GM23338 (cell line): Measurements from ENCODE around the gene PIGK.

ENCODE experiments used
- CREB1 ChIP-seq: fragments of 250-450 bp; sonication (Bioruptor Pico); IDR thresholded peaks from 2 replicates; pipeline ENCODE4 v1.5.0; 2020; ENCODE audit warnings: low read depth, mild to moderate bottlenecking, moderate library complexity
- EZH2 ChIP-seq: fragments of 200-600 bp; sonication (generic); IDR thresholded peaks from one replicate; pipeline ENCODE4 v1.8.0; 2017; ENCODE audit warnings: antibody characterized with exemption, mild to moderate bottlenecking, low read depth; ENCODE audit not compliant: unreplicated experiment
- EZH2phosphoT487 ChIP-seq: fragments of 200-600 bp; sonication (generic); IDR thresholded peaks from one replicate; pipeline ENCODE4 v1.8.1; 2018; ENCODE audit warnings: antibody characterized with exemption; ENCODE audit not compliant: unreplicated experiment
- JUNB ChIP-seq: IDR thresholded peaks from one replicate; pipeline ENCODE4 v1.6.1; 2016; ENCODE audit warnings: antibody characterized with exemption; ENCODE audit not compliant: unreplicated experiment
- POLR2AphosphoS5 ChIP-seq: IDR thresholded peaks from 2 replicates; pipeline ENCODE4 v1.6.1; 2016; ENCODE audit warnings: antibody characterized with exemption, low read depth
- ZNF114 ChIP-seq: fragments of 250-450 bp; sonication (Bioruptor Pico); IDR thresholded peaks from 2 replicates; pipeline ENCODE4 v1.5.0; 2020; ENCODE audit warnings: mild to moderate bottlenecking, moderate library complexity
- TF ChIP-seq, protein P1 (sequence below), 2 experiments: fragments of 200-600 bp in 1 of 2; sonication (generic) in 1 of 2; conservative IDR thresholded peaks; 2 replicates each; pipeline versions ENCODE4 v1.5.1 to v1.6.1; 2016 to 2017; ENCODE audit warnings: antibody characterized with exemption in 2 of 2, low read depth in 2 of 2, mild to moderate bottlenecking in 2 of 2, moderate library complexity in 1 of 2
- TF ChIP-seq, protein P2 (sequence below): IDR thresholded peaks from one replicate; pipeline ENCODE4 v1.6.1; 2018; ENCODE audit warnings: antibody characterized with exemption; ENCODE audit not compliant: unreplicated experiment
- TF ChIP-seq, protein P3 (sequence below): fragments of 250-450 bp; sonication (Bioruptor Pico); IDR thresholded peaks from 2 replicates; pipeline ENCODE4 v1.5.0; 2020; ENCODE audit warnings: mild to moderate bottlenecking, moderate library complexity

DNA sequence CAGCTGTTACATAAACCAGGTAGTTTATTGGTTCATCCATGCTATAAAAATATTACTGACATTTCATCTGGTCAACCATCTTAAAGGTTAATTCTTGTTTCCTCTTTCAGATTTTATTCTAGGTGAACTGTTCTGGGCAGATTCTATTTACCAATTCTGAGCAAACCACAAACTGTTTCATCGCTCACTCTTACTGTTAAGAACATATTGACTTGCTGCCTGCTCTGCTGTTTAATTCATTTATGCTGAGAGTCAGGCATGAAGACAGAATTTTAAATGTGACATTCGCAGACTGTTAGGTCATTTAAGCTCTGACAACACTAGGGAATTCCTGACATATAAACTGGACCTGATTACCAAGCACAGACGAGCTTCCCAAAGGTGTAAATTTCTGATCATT lies 98.3 kb downstream of the PIGK start:
- TF ChIP-seq, protein P1, sequence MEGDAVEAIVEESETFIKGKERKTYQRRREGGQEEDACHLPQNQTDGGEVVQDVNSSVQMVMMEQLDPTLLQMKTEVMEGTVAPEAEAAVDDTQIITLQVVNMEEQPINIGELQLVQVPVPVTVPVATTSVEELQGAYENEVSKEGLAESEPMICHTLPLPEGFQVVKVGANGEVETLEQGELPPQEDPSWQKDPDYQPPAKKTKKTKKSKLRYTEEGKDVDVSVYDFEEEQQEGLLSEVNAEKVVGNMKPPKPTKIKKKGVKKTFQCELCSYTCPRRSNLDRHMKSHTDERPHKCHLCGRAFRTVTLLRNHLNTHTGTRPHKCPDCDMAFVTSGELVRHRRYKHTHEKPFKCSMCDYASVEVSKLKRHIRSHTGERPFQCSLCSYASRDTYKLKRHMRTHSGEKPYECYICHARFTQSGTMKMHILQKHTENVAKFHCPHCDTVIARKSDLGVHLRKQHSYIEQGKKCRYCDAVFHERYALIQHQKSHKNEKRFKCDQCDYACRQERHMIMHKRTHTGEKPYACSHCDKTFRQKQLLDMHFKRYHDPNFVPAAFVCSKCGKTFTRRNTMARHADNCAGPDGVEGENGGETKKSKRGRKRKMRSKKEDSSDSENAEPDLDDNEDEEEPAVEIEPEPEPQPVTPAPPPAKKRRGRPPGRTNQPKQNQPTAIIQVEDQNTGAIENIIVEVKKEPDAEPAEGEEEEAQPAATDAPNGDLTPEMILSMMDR (conservative IDR thresholded peaks at IDR 0.05; ENCODE audit: low read depth in 2 of 2) = no peak
- TF ChIP-seq CREB1 = no peak
- TF ChIP-seq EZH2 = no peak
- no peak for TF ChIP-seq EZH2phosphoT487
- TF ChIP-seq POLR2AphosphoS5 = no peak
- TF ChIP-seq, protein P2, sequence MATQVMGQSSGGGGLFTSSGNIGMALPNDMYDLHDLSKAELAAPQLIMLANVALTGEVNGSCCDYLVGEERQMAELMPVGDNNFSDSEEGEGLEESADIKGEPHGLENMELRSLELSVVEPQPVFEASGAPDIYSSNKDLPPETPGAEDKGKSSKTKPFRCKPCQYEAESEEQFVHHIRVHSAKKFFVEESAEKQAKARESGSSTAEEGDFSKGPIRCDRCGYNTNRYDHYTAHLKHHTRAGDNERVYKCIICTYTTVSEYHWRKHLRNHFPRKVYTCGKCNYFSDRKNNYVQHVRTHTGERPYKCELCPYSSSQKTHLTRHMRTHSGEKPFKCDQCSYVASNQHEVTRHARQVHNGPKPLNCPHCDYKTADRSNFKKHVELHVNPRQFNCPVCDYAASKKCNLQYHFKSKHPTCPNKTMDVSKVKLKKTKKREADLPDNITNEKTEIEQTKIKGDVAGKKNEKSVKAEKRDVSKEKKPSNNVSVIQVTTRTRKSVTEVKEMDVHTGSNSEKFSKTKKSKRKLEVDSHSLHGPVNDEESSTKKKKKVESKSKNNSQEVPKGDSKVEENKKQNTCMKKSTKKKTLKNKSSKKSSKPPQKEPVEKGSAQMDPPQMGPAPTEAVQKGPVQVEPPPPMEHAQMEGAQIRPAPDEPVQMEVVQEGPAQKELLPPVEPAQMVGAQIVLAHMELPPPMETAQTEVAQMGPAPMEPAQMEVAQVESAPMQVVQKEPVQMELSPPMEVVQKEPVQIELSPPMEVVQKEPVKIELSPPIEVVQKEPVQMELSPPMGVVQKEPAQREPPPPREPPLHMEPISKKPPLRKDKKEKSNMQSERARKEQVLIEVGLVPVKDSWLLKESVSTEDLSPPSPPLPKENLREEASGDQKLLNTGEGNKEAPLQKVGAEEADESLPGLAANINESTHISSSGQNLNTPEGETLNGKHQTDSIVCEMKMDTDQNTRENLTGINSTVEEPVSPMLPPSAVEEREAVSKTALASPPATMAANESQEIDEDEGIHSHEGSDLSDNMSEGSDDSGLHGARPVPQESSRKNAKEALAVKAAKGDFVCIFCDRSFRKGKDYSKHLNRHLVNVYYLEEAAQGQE = no peak
- TF ChIP-seq JUNB = no peak
- no peak for TF ChIP-seq ZNF114 (CRISPR knock-in tag)
- TF ChIP-seq, protein P3, sequence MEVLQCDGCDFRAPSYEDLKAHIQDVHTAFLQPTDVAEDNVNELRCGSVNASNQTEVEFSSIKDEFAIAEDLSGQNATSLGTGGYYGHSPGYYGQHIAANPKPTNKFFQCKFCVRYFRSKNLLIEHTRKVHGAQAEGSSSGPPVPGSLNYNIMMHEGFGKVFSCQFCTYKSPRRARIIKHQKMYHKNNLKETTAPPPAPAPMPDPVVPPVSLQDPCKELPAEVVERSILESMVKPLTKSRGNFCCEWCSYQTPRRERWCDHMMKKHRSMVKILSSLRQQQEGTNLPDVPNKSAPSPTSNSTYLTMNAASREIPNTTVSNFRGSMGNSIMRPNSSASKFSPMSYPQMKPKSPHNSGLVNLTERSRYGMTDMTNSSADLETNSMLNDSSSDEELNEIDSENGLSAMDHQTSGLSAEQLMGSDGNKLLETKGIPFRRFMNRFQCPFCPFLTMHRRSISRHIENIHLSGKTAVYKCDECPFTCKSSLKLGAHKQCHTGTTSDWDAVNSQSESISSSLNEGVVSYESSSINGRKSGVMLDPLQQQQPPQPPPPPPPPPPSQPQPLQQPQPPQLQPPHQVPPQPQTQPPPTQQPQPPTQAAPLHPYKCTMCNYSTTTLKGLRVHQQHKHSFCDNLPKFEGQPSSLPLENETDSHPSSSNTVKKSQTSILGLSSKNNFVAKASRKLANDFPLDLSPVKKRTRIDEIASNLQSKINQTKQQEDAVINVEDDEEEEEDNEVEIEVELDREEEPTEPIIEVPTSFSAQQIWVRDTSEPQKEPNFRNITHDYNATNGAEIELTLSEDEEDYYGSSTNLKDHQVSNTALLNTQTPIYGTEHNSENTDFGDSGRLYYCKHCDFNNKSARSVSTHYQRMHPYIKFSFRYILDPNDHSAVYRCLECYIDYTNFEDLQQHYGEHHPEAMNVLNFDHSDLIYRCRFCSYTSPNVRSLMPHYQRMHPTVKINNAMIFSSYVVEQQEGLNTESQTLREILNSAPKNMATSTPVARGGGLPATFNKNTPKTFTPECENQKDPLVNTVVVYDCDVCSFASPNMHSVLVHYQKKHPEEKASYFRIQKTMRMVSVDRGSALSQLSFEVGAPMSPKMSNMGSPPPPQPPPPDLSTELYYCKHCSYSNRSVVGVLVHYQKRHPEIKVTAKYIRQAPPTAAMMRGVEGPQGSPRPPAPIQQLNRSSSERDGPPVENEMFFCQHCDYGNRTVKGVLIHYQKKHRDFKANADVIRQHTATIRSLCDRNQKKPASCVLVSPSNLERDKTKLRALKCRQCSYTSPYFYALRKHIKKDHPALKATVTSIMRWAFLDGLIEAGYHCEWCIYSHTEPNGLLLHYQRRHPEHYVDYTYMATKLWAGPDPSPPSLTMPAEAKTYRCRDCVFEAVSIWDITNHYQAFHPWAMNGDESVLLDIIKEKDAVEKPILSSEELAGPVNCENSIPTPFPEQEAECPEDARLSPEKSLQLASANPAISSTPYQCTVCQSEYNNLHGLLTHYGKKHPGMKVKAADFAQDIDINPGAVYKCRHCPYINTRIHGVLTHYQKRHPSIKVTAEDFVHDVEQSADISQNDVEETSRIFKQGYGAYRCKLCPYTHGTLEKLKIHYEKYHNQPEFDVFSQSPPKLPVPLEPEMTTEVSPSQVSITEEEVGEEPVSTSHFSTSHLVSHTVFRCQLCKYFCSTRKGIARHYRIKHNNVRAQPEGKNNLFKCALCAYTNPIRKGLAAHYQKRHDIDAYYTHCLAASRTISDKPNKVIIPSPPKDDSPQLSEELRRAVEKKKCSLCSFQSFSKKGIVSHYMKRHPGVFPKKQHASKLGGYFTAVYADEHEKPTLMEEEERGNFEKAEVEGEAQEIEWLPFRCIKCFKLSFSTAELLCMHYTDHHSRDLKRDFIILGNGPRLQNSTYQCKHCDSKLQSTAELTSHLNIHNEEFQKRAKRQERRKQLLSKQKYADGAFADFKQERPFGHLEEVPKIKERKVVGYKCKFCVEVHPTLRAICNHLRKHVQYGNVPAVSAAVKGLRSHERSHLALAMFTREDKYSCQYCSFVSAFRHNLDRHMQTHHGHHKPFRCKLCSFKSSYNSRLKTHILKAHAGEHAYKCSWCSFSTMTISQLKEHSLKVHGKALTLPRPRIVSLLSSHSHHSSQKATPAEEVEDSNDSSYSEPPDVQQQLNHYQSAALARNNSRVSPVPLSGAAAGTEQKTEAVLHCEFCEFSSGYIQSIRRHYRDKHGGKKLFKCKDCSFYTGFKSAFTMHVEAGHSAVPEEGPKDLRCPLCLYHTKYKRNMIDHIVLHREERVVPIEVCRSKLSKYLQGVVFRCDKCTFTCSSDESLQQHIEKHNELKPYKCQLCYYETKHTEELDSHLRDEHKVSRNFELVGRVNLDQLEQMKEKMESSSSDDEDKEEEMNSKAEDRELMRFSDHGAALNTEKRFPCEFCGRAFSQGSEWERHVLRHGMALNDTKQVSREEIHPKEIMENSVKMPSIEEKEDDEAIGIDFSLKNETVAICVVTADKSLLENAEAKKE (CRISPR knock-in tag) = no peak
